ENCODE measurements around the gene LRRC36. TPM values are rescaled to one million over a fixed set of nuclear protein-coding genes. Genes with fewer than 3 reads are reported as not detected.

Gene LRRC36
- total and polyA plus RNA-seq, 2 of the 13 experiments (the other 11 are each of a cell fraction or from before 2014, with no cell fraction given) = 0.12 to 0.15 TPM

GRCh38 chr16:67359540-67360269 is 33.1 kb downstream of the LRRC36 start (continued):
- TF ChIP-seq RCOR2 (CRISPR knock-in tag; IDR thresholded peaks at IDR 0.05) (peak; percentile 70; the same call in 1 of the 2 replicates), ZNF362 (CRISPR knock-in tag; IDR thresholded peaks at IDR 0.05; ENCODE audit: borderline replicate concordance) (peak; percentile 91), BCL6 (CRISPR knock-in tag; IDR thresholded peaks at IDR 0.05) (peak; percentile 54), ZNF121 (CRISPR knock-in tag; IDR thresholded peaks at IDR 0.05) (peak; percentile 69; the same call in 1 of the 2 replicates), ZMYM3 (CRISPR knock-in tag; IDR thresholded peaks at IDR 0.05) (peak; percentile 85)

- Histone ChIP-seq H3K36me3 (replicated peaks in 1 of 2; ENCODE audit: control insufficient read depth in 1 of 2, insufficient read depth in 2 of 2, low read length in 2 of 2) (no peaks in the 10 kb centered on the region), H3K9me3 (ENCODE audit: low read length) (no peaks in the 10 kb centered on the region), H2AFZ (ENCODE audit: low read length) (no peak overlapping the region), H3K27ac (ENCODE audit: extremely low read length, insufficient read depth, low read length) (no peak overlapping the region), H3K4me1 (ENCODE audit: insufficient read depth, low read length) (peaks cover 57% of the 10 kb centered on the region), H3K79me2 (ENCODE audit: insufficient read depth, low read length) (no peaks in the 10 kb centered on the region), H3K4me2 (ENCODE audit: low read depth, low read length) (no peak overlapping the region), H3K4me3 (replicated peaks in 1 of 3; ENCODE audit: insufficient read depth in 1 of 3, low read depth in 2 of 3, low read length in 3 of 3) (no peak overlapping the region), H3K9ac (ENCODE audit: insufficient read depth, low read depth, low read length) (no peak overlapping the region), H3K27me3 (ENCODE audit: control insufficient read depth in 1 of 2, insufficient read depth in 2 of 2, low read length in 2 of 2) (no peaks in the 10 kb centered on the region), H4K20me1 (ENCODE audit: insufficient read depth, low read length) (no peaks in the 10 kb centered on the region)
- BruUV-seq (replicated peaks) = no TSS peak
- ATAC-seq = no peak
- 60% methylated on average over 3 of the region's 3 CpGs for WGBS (ENCODE audit: low lambda C conversion rate)
- intact Hi-C loops (cut with micrococcal nuclease; ENCODE audit: unreplicated experiment) (no loop called here), in situ Hi-C loops (cut with HindIII; ENCODE audit: extremely low pct_ligation_motif_present, low pct_unique_long_range_greater_than_20kb) (no loop called here)
- TF ChIP-seq SOX13 (IDR thresholded peaks at IDR 0.05) (no peak), SOX13 (CRISPR knock-in tag; conservative IDR thresholded peaks at IDR 0.05 in 1 of 2, IDR thresholded peaks at IDR 0.05 in 1 of 2) (0 out of 4 replicates have a peak, but pooled peaks of 1 of the 2 experiments have one; percentile 0), BHLHE40 (IDR thresholded peaks at IDR 0.05; ENCODE audit: low read length) (no peak), TRIM22 (IDR thresholded peaks at IDR 0.05) (no peak), PCBP2 (optimal IDR thresholded peaks at IDR 0.05; ENCODE audit: low read depth, low read length, poor library complexity, severe bottlenecking) (no peak), ZNF121 (CRISPR knock-in tag; IDR thresholded peaks at IDR 0.05) (peak; percentile 91), ZNF350 (CRISPR knock-in tag; IDR thresholded peaks at IDR 0.05; ENCODE audit: borderline replicate concordance, low read depth) (no peak)
- no peak for DNase-seq (ENCODE audit: low spot score)
- CTCF ChIA-PET (ENCODE audit: low intra/inter-chr PET ratio, low total read pairs) = no interaction called here
- POLR2A ChIA-PET = no interaction called here
- FAIRE-seq = no peak
Measured at GRCh38 chr16:67361038-67361437, 34.4 kb downstream of the LRRC36 start.
